ENCODE measurements around the gene PHKG2.
A peak's percentile ranks its signal among the peaks of the same experiment; 100 is the strongest.

PHKG2 gene

DNA sequence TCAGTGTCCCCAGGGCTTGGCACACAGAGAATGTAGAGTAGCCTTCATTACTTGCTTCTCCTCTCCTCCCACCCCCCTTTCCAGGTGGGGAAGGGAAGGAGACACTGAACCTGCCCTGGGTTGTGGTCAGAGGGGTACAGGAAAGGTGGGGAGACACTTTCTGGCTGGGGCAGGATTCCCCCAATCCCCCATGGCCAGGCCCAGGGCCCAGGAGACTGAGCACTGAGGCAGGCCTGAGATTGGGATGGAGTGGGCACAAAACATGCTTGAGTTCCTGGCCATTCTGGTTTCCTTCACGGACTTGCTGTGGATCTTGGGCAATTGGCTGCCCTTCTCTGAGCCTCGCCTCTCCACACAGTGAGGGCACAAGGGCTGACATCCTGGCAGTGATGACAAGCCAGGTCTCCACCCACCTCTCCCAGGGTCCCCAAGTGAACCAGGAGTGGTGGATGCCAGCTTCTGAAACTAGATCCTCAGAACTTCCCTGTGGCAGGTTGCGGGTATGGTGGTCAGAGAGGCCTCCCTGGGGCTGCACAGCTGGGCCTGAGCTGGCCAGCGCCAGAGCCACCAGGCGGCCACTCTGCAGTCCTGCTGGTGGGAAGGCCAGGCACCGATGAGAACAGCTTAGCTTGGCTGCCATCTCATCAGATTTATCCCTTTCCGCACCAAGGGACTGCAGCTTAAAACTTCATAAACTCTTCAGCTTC, 29.5 kb downstream of the PHKG2 start:
- DNase-seq: no peak

- no peak for DNase-seq
These were observed 30.5 kb downstream of the PHKG2 start for GRCh38 chr16:30778549-30779244.

GRCh38 chr16:30779596-30779995, 31.4 kb downstream of the PHKG2 start:
- no peak for DNase-seq

- no peak for DNase-seq
These were observed 31.8 kb downstream of the PHKG2 start for GRCh38 chr16:30780021-30780420.

DNA sequence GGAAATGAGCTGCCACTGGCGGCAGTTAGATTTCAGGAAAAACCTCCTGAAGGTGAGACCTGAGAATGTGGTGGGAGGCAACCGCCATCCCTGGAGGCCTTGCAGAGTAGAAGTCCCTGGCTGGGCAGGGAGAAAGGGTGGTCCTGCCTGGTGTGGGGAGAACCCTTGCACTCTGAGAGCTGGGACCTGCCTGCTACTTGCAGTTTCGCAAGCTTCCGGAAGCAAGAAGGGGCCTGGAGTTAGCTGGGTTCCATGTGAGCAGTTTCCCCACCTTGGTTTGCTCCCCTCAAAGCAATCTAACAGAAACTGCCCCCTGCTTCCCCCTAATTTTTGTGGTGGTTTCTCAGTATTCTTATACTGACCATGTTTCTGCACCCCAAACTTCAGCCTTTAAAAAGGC, 32.3 kb downstream of the PHKG2 start:
- no peak for DNase-seq

- no peak for DNase-seq
These were observed 34.5 kb downstream of the PHKG2 start for GRCh38 chr16:30782486-30783279.

- no peak for DNase-seq
These were observed 35.3 kb downstream of the PHKG2 start for GRCh38 chr16:30783280-30784109.

DNA sequence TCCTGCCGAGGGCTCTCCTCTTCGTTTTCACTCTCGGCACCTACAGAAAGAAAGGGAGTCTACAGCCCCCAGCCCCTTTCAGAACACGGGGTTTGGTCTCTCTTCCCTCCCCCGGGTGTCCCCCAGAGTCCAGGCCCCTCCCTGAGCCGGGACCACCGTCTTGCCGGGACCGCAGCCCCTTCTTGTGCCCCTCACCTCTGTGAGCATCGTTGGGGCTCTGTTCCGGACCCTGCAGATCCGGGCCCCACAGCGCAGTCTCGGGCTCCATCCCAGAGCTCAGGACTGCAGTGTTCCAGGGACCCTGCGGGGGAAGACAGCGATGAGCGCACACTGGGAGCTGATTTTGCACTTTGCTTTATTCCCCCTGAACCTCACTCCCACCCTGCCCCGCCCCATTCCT, 36.0 kb downstream of the PHKG2 start:
- DNase-seq: no peak

DNA sequence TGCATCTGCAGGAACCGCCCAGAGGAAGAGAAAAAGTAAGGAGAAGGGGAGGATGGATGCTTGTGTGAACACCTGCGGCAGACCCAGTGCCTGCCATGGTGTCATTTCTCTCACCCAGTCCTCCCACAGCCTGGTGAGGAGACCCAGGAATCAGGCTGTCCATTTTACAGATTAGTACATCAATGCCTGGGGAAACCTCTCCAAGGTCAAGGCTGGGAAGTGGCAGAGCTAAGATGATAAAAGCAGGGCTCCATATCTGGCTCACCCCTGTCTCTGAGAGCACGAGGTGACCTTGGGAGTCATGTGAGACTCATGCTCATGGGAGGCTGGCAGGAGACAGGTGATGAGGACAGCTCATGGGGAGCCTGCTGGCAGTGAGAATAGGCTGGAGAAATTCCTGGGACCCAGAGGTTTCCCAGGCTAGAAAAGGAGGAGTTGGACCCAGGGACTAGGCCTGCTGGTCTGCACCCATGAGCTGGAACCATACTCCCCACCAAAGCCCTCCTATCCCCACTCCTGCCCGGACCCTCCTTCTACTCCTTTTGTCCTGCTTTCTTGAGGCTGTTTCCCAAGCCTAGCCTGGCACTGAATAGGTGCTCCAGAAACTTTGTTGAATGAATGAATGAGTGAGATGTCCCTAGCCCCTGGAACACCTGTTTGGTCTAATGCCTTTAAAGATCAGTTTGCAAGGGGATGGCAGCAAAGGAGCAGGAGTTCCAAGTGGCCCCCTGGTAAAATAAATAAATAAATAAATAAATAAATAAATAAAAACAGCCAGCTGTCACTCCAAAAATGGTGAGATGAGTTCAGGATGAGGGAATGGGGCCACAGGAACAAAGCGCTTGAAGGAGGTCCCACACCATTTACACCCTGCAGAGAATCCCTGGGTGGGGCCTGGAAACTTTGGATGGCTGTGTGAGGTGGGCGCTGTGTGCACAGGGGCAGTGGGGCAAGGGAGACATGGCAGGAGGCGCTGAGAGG, 37.2 kb downstream of the PHKG2 start:
- no peak for DNase-seq

- no peak for DNase-seq
These were observed 38.1 kb downstream of the PHKG2 start for GRCh38 chr16:30786115-30786935.

- peak; percentile 27 for DNase-seq
These were observed 38.8 kb downstream of the PHKG2 start, which contains the start of gene ZNF629 for GRCh38 chr16:30786936-30787612. Gene ZNF629, minus strand, starts transcription at chr16:30787205. Its CDS starts 2,723 bp downstream, at chr16:30784482.

DNA sequence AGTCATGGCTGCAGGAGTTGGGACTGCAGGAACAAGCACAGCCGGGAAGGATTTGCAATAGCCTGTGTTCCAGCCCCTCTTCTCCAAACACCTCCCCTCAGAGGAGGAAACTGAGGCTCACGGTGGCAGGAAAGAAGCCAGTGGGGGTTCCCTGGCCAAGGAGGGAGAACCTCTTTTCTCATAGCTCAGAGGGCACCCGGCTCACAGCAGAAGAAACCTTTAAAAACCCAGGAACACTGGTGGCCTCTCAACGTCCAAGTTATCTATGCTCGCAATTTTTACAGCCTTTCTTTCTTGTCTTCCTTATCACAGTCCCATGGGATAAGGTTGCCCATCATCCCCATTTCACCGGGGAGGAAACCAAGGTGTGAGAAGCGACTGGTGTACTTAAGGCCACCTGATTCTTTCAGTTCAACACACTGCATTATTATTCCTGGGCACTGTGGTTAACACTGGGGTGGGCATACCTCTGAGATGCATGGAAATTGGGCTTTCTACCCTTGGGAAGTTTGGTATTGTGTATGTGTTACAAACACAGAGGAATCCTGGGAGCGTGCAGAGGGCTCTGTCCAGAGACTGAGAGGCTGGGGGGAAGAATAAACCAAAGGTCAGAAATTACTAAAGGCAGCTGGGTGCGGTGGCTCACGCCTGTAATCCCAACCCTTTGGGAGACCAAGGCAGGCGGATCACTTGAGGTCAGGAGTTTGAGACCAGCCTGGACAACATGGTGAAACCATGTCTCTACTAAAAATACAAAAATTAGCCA, 39.6 kb downstream of the PHKG2 start:
- no peak for DNase-seq

- DNase-seq: no peak
These were observed 45.4 kb downstream of the PHKG2 start for GRCh38 chr16:30793508-30794069.

GRCh38 chr16:30794634-30795033, 46.4 kb downstream of the PHKG2 start:
- DNase-seq: no peak

GRCh38 chr16:30797670-30798309, 49.6 kb downstream of the PHKG2 start:
- DNase-seq: no peak

All from CD4-positive, alpha-beta T cell treated with Interleukin-12 subunit alpha and Interleukin-12 subunit beta, for 1 hour (primary cell).